ENCODE measurements around the gene PECR. TPM values are rescaled to one million over a fixed set of nuclear protein-coding genes. Genes with fewer than 3 reads are reported as not detected.

Gene PECR
- total and polyA plus RNA-seq, 2 donors: 5.7 to 10.1 TPM

DNA sequence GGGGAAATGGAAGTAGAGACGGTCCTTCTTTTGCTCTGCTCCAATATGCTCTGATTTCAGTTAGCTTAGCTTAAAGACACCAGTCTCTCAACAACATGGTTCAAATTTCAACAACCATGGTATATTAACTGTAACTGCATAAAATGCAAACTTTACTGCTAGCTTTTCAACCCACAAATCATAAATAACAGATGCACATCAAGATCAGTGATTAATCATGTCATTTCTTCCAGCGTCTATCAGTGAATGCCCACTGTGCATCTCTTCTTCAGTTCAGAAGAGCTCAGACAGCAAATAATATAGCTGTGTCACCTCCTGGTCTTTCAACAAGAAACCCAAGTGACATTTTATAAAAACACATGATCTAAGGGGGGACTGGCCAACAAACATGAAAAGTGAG lies 12.6 kb downstream of the PECR start:
- H3K4me3 ChIP-seq (ENCODE audit: low read length in 2 of 2): no peak overlapping the region
- no peaks in the 10 kb centered on the region for H3K4me1 ChIP-seq (ENCODE audit: control insufficient read depth in 2 of 2, insufficient read depth in 2 of 2, low read length in 2 of 2)
- no peak overlapping the region for H3K27ac ChIP-seq (ENCODE audit: low read depth in 1 of 2, low read length in 1 of 2)
- no peaks in the 10 kb centered on the region for H3K9me3 ChIP-seq (ENCODE audit: control insufficient read depth in 2 of 2, insufficient read depth in 1 of 2, low read length in 1 of 2)
- H3K36me3 ChIP-seq (ENCODE audit: control insufficient read depth in 2 of 2, insufficient read depth in 2 of 2, low read length in 1 of 2): peaks cover 0 to 8% of the 10 kb centered on the region in 2 donors
- no peaks in the 10 kb centered on the region for H3K27me3 ChIP-seq (ENCODE audit: control insufficient read depth in 2 of 2, insufficient read depth in 1 of 2, low read length in 1 of 2)
- WGBS: 99% methylated on average over 2 of the region's 2 CpGs
- DNase-seq (ENCODE audit: low read depth in 6 of 9, low spot score in 9 of 9): no peak

DNA sequence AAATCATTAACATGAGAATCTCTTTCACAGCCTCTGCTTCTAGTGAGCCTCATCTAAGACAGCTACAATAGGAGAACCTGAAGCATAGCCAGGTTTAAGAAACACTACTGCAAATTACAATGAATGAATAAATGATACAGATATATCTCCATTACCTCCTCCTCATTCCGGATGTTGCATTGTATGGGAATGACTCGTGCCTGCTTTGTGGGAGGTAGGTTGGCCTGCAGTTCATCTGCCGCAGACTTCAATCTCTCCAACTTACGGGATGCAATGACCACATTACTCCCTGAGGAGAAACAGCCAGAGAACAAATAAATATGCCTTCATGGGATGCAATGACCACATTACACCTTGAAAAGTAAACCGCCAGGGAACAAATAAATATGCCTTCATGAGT lies 15.4 kb downstream of the PECR start:
- peaks cover 0 to 9% of the 10 kb centered on the region in 2 donors for H3K36me3 ChIP-seq (ENCODE audit: control insufficient read depth in 2 of 2, insufficient read depth in 2 of 2, low read length in 1 of 2)
- no peaks in the 10 kb centered on the region for H3K27me3 ChIP-seq (ENCODE audit: control insufficient read depth in 2 of 2, insufficient read depth in 1 of 2, low read length in 1 of 2)
- H3K4me3 ChIP-seq (ENCODE audit: low read length in 2 of 2): no peak overlapping the region
- no peaks in the 10 kb centered on the region for H3K9me3 ChIP-seq (ENCODE audit: control insufficient read depth in 2 of 2, insufficient read depth in 1 of 2, low read length in 1 of 2)
- DNase-seq (ENCODE audit: low read depth in 6 of 9, low spot score in 9 of 9): no peak
- 97% methylated on average over 5 of the region's 5 CpGs for WGBS
- H3K27ac ChIP-seq (ENCODE audit: low read depth in 1 of 2, low read length in 1 of 2): no peak overlapping the region
- no peaks in the 10 kb centered on the region for H3K4me1 ChIP-seq (ENCODE audit: control insufficient read depth in 2 of 2, insufficient read depth in 2 of 2, low read length in 2 of 2)

DNA sequence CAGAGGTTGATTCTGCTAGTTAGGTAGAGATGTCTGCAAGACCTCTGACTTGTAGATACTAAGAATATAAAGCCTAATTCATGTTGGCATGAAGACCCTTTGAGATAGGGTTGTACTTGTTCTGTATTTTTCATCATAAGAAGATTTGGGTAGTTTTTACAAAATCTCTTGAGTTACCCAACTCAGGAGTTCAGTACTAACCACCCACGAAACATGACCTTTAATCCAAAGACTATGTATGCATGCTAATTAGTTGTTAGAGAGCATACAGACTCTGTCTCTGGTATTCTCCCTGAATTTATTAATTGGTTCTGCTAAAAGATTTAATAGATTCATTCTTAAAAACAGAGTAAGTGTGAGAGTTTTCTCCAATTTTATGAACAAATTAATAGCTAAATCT lies 16.9 kb downstream of the PECR start:
- H3K27ac ChIP-seq (ENCODE audit: low read depth in 1 of 2, low read length in 1 of 2): no peak overlapping the region
- DNase-seq (ENCODE audit: low read depth in 6 of 9, low spot score in 9 of 9): no peak
- H3K27me3 ChIP-seq (ENCODE audit: control insufficient read depth in 2 of 2, insufficient read depth in 1 of 2, low read length in 1 of 2): no peaks in the 10 kb centered on the region
- H3K4me1 ChIP-seq (ENCODE audit: control insufficient read depth in 2 of 2, insufficient read depth in 2 of 2, low read length in 2 of 2): no peaks in the 10 kb centered on the region
- H3K4me3 ChIP-seq (ENCODE audit: low read length in 2 of 2): no peak overlapping the region
- WGBS: 95% methylated on average over 1 of the region's 1 CpG
- H3K9me3 ChIP-seq (ENCODE audit: control insufficient read depth in 2 of 2, insufficient read depth in 1 of 2, low read length in 1 of 2): no peaks in the 10 kb centered on the region
- H3K36me3 ChIP-seq (ENCODE audit: control insufficient read depth in 2 of 2, insufficient read depth in 2 of 2, low read length in 1 of 2): peaks cover 0 to 9% of the 10 kb centered on the region in 2 donors

DNA sequence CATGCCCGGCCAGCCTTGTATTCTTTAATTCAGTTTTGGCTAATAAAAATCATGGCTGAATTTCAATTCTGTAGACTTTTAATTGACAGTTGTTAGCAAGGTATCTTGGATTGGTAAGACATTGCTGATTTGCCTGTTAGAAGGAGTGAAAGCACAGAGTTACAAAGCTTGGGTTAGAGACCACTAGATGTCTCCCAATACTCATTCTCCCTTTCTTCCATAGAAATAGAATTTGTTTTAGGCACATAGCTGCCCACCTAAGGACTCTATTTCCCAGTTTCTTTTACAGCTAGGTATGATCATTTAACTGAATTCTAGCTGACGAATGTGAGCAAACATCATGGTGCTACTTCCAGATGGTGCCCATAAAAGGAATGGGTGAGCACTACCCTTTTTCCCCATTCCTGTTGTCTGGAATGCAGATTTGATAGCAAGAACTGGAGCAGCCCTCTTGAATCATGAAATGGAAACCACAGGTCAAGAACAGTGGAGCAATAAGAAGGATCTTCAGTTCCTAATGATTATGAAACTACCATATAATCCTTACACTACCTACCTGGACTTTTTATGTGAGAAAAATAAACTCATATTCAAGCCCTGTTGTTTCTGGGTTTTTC lies 17.5 kb downstream of the PECR start:
- WGBS: 98% methylated on average over 2 of the region's 2 CpGs
- Histone ChIP-seq H3K27ac (ENCODE audit: low read depth in 1 of 2, low read length in 1 of 2) (no peak overlapping the region), H3K4me1 (ENCODE audit: control insufficient read depth in 2 of 2, insufficient read depth in 2 of 2, low read length in 2 of 2) (no peaks in the 10 kb centered on the region), H3K4me3 (ENCODE audit: low read length in 2 of 2) (no peak overlapping the region), H3K9me3 (ENCODE audit: control insufficient read depth in 2 of 2, insufficient read depth in 1 of 2, low read length in 1 of 2) (no peaks in the 10 kb centered on the region), H3K36me3 (ENCODE audit: control insufficient read depth in 2 of 2, insufficient read depth in 2 of 2, low read length in 1 of 2) (peaks cover 0 to 9% of the 10 kb centered on the region in 2 donors), H3K27me3 (ENCODE audit: control insufficient read depth in 2 of 2, insufficient read depth in 1 of 2, low read length in 1 of 2) (no peaks in the 10 kb centered on the region)
- no peak for DNase-seq (ENCODE audit: low read depth in 6 of 9, low spot score in 9 of 9)

DNA sequence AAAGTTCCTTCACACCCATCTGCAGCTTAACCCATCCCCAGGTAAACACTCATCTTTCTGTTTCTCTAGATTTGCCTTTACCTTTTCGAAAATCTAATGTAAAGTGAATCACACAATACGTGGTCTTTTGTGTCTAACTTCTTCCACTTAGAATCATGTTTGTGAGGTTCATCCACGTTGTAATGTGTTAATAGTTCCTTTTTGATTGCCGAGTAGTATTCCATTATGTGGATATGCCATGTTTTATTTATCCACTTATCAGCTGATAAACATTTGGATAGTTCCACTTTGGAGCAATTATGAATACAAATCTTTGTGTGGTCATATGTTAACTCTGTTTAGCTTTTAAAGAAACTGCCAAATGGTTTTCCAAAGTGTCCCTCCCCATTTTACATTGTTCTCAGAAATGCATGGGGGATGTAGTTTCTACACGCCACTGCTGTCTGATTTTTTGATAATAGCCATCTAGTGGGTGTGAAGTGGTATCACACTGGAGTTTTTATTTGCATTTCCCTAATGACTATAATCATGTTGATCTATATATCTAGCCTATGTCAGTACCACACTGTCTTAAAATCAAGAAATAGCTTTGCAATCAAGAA lies 22.3 kb downstream of the PECR start:
- Histone ChIP-seq H3K27ac (ENCODE audit: low read depth in 1 of 2, low read length in 1 of 2) (no peak overlapping the region), H3K36me3 (ENCODE audit: control insufficient read depth in 2 of 2, insufficient read depth in 2 of 2, low read length in 1 of 2) (peaks cover 0 to 4% of the 10 kb centered on the region in 2 donors), H3K9me3 (ENCODE audit: control insufficient read depth in 2 of 2, insufficient read depth in 1 of 2, low read length in 1 of 2) (no peaks in the 10 kb centered on the region), H3K4me3 (ENCODE audit: low read length in 2 of 2) (no peak overlapping the region), H3K27me3 (ENCODE audit: control insufficient read depth in 2 of 2, insufficient read depth in 1 of 2, low read length in 1 of 2) (no peaks in the 10 kb centered on the region), H3K4me1 (ENCODE audit: control insufficient read depth in 2 of 2, insufficient read depth in 2 of 2, low read length in 2 of 2) (peaks cover 5 to 8% of the 10 kb centered on the region in 2 donors)
- 97% methylated on average over 5 of the region's 5 CpGs for WGBS
- no peak for DNase-seq (ENCODE audit: low read depth in 6 of 9, low spot score in 9 of 9)

DNA sequence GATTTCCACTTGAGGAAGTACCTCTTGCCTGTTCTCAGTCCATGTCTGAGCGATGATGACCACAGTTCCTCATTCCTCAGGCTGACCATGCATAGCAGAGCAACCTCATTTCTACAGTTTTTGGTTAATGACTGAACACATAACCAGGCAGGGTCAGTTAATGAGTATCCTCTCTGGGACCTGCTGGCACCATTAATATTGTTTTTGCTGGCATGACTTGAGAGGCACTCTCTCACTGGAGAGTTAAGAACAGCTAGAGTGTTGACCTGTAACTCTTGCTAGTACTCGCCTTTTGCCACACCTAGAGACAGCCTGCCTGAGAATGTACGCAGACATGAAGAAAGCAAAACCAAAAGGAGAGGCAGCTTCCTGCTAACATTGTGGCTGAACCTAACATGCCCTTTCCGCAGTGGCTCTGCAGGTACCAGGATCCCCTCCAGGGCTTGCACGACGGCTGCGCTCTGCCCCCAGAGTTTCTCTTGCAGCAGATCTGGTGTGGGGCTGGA lies 23.9 kb downstream of the PECR start:
- Histone ChIP-seq H3K9me3 (ENCODE audit: control insufficient read depth in 2 of 2, insufficient read depth in 1 of 2, low read length in 1 of 2) (no peaks in the 10 kb centered on the region), H3K27ac (ENCODE audit: low read depth in 1 of 2, low read length in 1 of 2) (peak overlapping the region; percentile 61 to 78), H3K27me3 (ENCODE audit: control insufficient read depth in 2 of 2, insufficient read depth in 1 of 2, low read length in 1 of 2) (no peaks in the 10 kb centered on the region), H3K36me3 (ENCODE audit: control insufficient read depth in 2 of 2, insufficient read depth in 2 of 2, low read length in 1 of 2) (no peaks in the 10 kb centered on the region), H3K4me3 (ENCODE audit: low read length in 2 of 2) (peak overlapping the region in 1 of 2 donors; percentile 8), H3K4me1 (ENCODE audit: control insufficient read depth in 2 of 2, insufficient read depth in 2 of 2, low read length in 2 of 2) (peaks cover 5 to 8% of the 10 kb centered on the region in 2 donors)
- 21% methylated on average over 7 of the region's 7 CpGs for WGBS
- DNase-seq (ENCODE audit: low read depth in 6 of 9, low spot score in 9 of 9): peak in 7 of 9 donors; percentile 41 to 81 (median 49)

DNA sequence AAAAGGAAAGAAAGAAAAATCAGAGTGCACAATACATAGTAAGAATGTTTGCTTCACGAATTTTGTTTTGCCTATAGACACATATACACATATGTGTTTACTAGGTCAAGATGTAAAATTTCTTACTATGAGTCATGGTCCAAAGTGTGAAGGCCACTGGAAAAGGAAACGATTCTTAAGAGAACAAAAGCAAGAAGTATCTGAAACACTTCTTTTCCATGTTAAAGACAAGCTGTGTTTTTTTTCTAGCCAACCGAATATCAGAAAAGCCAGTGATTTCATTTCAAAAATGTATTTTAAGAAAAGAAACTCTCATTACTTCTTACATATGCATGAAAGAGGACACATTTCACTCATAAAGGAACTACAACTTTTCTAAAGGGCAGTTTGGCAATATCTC lies 24.9 kb downstream of the PECR start:
- WGBS: 93% methylated on average over 3 of the region's 3 CpGs
- Histone ChIP-seq H3K27me3 (ENCODE audit: control insufficient read depth in 2 of 2, insufficient read depth in 1 of 2, low read length in 1 of 2) (no peaks in the 10 kb centered on the region), H3K4me3 (ENCODE audit: low read length in 2 of 2) (no peak overlapping the region), H3K27ac (ENCODE audit: low read depth in 1 of 2, low read length in 1 of 2) (no peak overlapping the region), H3K36me3 (ENCODE audit: control insufficient read depth in 2 of 2, insufficient read depth in 2 of 2, low read length in 1 of 2) (no peaks in the 10 kb centered on the region), H3K9me3 (ENCODE audit: control insufficient read depth in 2 of 2, insufficient read depth in 1 of 2, low read length in 1 of 2) (no peaks in the 10 kb centered on the region), H3K4me1 (ENCODE audit: control insufficient read depth in 2 of 2, insufficient read depth in 2 of 2, low read length in 2 of 2) (peaks cover 5 to 8% of the 10 kb centered on the region in 2 donors)
- DNase-seq (ENCODE audit: low read depth in 6 of 9, low spot score in 9 of 9): no peak

DNA sequence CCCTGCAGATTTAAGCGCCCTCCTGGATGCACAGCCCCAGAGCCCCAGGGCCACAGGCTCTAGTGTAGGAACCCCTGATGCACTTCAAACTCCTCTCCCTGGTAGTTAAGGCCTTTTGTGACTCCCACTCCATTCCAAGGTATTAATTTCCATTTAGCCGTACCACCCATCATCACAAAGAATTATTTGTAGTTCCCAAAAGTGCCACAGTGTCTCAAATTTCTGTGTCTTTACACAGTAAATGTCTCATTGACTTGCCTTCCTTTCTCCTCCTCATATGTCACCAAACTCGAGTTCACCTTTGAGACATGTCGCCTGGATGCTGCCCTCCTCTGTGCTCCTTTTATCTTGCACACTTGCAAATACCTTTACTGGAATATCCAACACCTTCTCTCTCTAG lies 25.9 kb downstream of the PECR start:
- Histone ChIP-seq H3K36me3 (ENCODE audit: control insufficient read depth in 2 of 2, insufficient read depth in 2 of 2, low read length in 1 of 2) (no peaks in the 10 kb centered on the region), H3K4me1 (ENCODE audit: control insufficient read depth in 2 of 2, insufficient read depth in 2 of 2, low read length in 2 of 2) (peaks cover 5 to 8% of the 10 kb centered on the region in 2 donors), H3K4me3 (ENCODE audit: low read length in 2 of 2) (no peak overlapping the region), H3K27me3 (ENCODE audit: control insufficient read depth in 2 of 2, insufficient read depth in 1 of 2, low read length in 1 of 2) (no peaks in the 10 kb centered on the region), H3K9me3 (ENCODE audit: control insufficient read depth in 2 of 2, insufficient read depth in 1 of 2, low read length in 1 of 2) (no peaks in the 10 kb centered on the region), H3K27ac (ENCODE audit: low read depth in 1 of 2, low read length in 1 of 2) (no peak overlapping the region)
- no peak for DNase-seq (ENCODE audit: low read depth in 6 of 9, low spot score in 9 of 9)
- 96% methylated on average over 4 of the region's 4 CpGs for WGBS

DNA sequence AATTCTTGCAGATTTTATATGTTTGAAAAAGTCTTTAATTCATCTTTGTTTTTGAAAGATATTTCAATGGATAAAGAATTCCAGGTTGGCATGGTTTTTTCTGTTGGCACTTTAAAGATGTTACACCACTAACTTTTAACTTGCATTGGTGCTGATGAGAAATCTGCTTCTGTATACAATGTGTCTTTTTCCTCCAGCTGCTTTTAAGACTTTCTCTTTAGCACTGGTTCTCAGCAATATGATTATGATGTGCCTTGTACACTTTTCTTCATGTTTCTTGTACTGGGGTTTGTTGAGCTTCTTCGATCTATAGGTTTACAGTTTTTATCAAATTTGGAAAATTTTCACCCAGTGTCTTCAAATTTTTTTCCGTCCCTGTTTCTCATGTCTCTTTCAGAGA lies 29.2 kb downstream of the PECR start:
- no peak for DNase-seq (ENCODE audit: low read depth in 6 of 9, low spot score in 9 of 9)
- 100% methylated on average over 2 of the region's 2 CpGs for WGBS
- Histone ChIP-seq H3K4me1 (ENCODE audit: control insufficient read depth in 2 of 2, insufficient read depth in 2 of 2, low read length in 2 of 2) (peaks cover 0 to under 1% of the 10 kb centered on the region in 2 donors), H3K27ac (ENCODE audit: low read depth in 1 of 2, low read length in 1 of 2) (no peak overlapping the region), H3K27me3 (ENCODE audit: control insufficient read depth in 2 of 2, insufficient read depth in 1 of 2, low read length in 1 of 2) (no peaks in the 10 kb centered on the region), H3K9me3 (ENCODE audit: control insufficient read depth in 2 of 2, insufficient read depth in 1 of 2, low read length in 1 of 2) (no peaks in the 10 kb centered on the region), H3K36me3 (ENCODE audit: control insufficient read depth in 2 of 2, insufficient read depth in 2 of 2, low read length in 1 of 2) (no peaks in the 10 kb centered on the region), H3K4me3 (ENCODE audit: low read length in 2 of 2) (no peak overlapping the region)
